Stomach (tissue), 4 donors: Measurements from ENCODE around the gene RFX6.

Experiments
- CTCF ChIP-seq, 7 experiments: fragments of 450-650 bp in 4 of 7; fragments of 200-600 bp in 3 of 7; sonication (generic) in 3 of 7; IDR thresholded peaks; one replicate each; pipeline ENCODE4 v1.5.1; 2016 to 2019; ENCODE audit warnings: antibody characterized with exemption in 7 of 7, control low read depth in 2 of 7, mild to moderate bottlenecking in 1 of 7
- EP300 ChIP-seq: sonication (generic); formaldehyde crosslinking; IDR thresholded peaks from one replicate; pipeline ENCODE4 v1.6.1; 2017; ENCODE audit warnings: antibody characterized with exemption
- POLR2A ChIP-seq, 4 donors: fragments of 450-650 bp; IDR thresholded peaks; one replicate each; pipeline ENCODE4 v1.6.1; 2016; ENCODE audit warnings: antibody characterized with exemption in 4 of 4, control low read depth in 2 of 4, mild to moderate bottlenecking in 1 of 4, moderate library complexity in 1 of 4
- POLR2AphosphoS5 ChIP-seq, 3 donors: sonication (generic); formaldehyde crosslinking; IDR thresholded peaks; one replicate each; pipeline ENCODE4 v1.6.1; 2016; ENCODE audit warnings: antibody characterized with exemption in 3 of 3

- TF ChIP-seq POLR2A (IDR thresholded peaks at IDR 0.05) (no peak), CTCF (IDR thresholded peaks at IDR 0.05) (peak in 5 of 7 experiments; percentile 12 to 61 (median 42)), POLR2AphosphoS5 (IDR thresholded peaks at IDR 0.05) (no peak), EP300 (no peak)
Observed at GRCh38 chr6:116969211-116969863, 92.3 kb downstream of the RFX6 start.
